DND-41 (cell line): Measurements from ENCODE around the gene ST3GAL6.

Experiments used
- ATAC-seq: fragments of 200-7000 bp; cut with Tn5 transposase; 3 replicates; pipeline ENCODE4 v1.9.1; 2021; ENCODE audit warnings: low read depth; ENCODE audit not compliant: insufficient read depth
- DNase-seq: peaks from one replicate; pipeline ENCODE4 v3.0.0-alpha.2; 2020
- H2AFZ ChIP-seq: 2 replicates; pipeline ENCODE4 v1.6.0; 2012; ENCODE audit warnings: low read depth, low read length
- H3K27ac ChIP-seq: 2 replicates; pipeline ENCODE4 v1.5.1; 2012; ENCODE audit warnings: low read length, inconsistent platforms
- H3K27me3 ChIP-seq: fragments of 200-600 bp; sonication (generic); 2 replicates; pipeline ENCODE4 v1.6.0; 2012; ENCODE audit warnings: low read length, mild to moderate bottlenecking, inconsistent platforms; ENCODE audit not compliant: insufficient read depth, poor library complexity
- H3K36me3 ChIP-seq: 2 replicates; pipeline ENCODE4 v1.5.1; 2012; ENCODE audit warnings: low read length, inconsistent platforms; ENCODE audit not compliant: insufficient read depth
- H3K4me1 ChIP-seq: 2 replicates; pipeline ENCODE4 v1.5.1; 2012; ENCODE audit warnings: mild to moderate bottlenecking, low read length; ENCODE audit not compliant: insufficient read depth
- H3K4me2 ChIP-seq: 2 replicates; pipeline ENCODE4 v1.6.0; 2012; ENCODE audit warnings: mild to moderate bottlenecking, moderate library complexity, low read length, inconsistent platforms; ENCODE audit not compliant: insufficient read depth
- H3K4me3 ChIP-seq, 2 experiments: fragments of 200-600 bp in 1 of 2; shearing (Covaris generic) in 1 of 2; 2 replicates each; pipeline ENCODE4 v1.5.1; 2012 to 2016; ENCODE audit warnings: inconsistent platforms in 2 of 2, low read length in 2 of 2, mild to moderate bottlenecking in 2 of 2, low read depth in 1 of 2, moderate library complexity in 1 of 2
- H3K79me2 ChIP-seq: 2 replicates; pipeline ENCODE4 v1.6.0; 2012; ENCODE audit warnings: low read length, inconsistent platforms; ENCODE audit not compliant: insufficient read depth
- H3K9ac ChIP-seq: 2 replicates; pipeline ENCODE4 v1.6.0; 2012; ENCODE audit warnings: low read depth, mild to moderate bottlenecking, inconsistent platforms, low read length, moderate library complexity
- H3K9me3 ChIP-seq: 2 replicates; pipeline ENCODE4 v1.5.1; 2012; ENCODE audit warnings: low read length, moderate library complexity, mild to moderate bottlenecking, inconsistent platforms; ENCODE audit not compliant: insufficient read depth, severe bottlenecking
- H4K20me1 ChIP-seq: 2 replicates; pipeline ENCODE4 v1.6.0; 2012; ENCODE audit warnings: low read length; ENCODE audit not compliant: insufficient read depth
- EZH2 ChIP-seq: IDR thresholded peaks from 3 replicates; pipeline ENCODE4 v1.6.1; 2012; ENCODE audit warnings: borderline replicate concordance, low read depth, mild to moderate bottlenecking, moderate library complexity, low read length, inconsistent platforms; ENCODE audit not compliant: severe bottlenecking
- TF ChIP-seq, protein P1 (sequence below): IDR thresholded peaks from 2 replicates; pipeline ENCODE4 v1.5.1; 2012; ENCODE audit warnings: borderline replicate concordance, low read length, moderate library complexity, mild to moderate bottlenecking; ENCODE audit not compliant: poor library complexity, severe bottlenecking; ENCODE audit errors: extremely low read depth

The ST3GAL6 gene

DNA sequence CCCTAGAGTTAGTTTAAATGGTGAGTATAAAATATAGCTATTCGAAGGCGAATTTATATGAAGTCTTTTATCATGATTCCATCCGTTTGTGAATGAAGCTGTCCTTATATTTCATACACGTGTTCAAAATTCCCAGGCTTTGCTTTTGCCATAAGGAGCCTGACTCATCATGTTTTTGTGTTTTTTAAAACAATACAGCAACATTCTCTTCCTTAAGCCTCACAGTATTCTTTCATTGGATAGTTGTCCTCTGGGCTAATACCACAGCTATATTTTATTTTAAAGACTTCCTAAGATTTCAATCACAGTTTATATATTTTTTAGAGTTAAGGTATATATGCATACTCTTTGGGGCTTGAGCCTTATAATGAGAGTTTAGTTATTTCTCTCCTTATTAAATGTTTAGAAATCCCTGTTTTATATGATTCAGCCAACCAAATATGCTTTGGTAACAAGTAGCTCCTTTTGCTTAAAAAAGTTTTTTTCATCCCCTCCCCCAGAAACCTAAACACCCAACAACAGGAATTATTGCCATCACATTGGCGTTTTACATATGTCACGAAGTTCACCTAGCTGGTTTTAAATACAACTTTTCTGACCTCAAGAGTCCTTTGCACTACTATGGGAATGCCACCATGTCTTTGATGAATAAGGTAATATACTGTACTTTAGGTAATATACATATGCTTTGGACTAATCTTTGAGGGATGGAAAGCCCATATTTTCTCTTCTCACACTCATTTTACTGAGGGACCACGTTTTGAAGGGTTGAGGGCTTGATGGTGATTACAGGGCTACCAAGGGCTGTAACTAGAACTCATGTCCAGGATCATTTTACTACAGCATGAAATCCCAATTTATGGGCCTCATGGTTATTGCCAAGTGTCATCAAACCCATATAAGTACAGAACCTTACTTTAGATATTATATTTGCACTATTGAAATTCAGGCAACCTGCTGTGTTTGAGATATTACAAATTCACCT is 28.5 kb downstream of the ST3GAL6 start:
- H3K4me1 ChIP-seq = no peaks in the 10 kb centered on the region
- no peak overlapping the region for H2AFZ ChIP-seq
- H3K4me2 ChIP-seq = no peak overlapping the region
- H3K36me3 ChIP-seq = peaks cover 12% of the 10 kb centered on the region
- H4K20me1 ChIP-seq = no peaks in the 10 kb centered on the region
- no peak overlapping the region for H3K9ac ChIP-seq
- no peaks in the 10 kb centered on the region for H3K27me3 ChIP-seq
- ATAC-seq = no peak
- TF ChIP-seq, protein P1, sequence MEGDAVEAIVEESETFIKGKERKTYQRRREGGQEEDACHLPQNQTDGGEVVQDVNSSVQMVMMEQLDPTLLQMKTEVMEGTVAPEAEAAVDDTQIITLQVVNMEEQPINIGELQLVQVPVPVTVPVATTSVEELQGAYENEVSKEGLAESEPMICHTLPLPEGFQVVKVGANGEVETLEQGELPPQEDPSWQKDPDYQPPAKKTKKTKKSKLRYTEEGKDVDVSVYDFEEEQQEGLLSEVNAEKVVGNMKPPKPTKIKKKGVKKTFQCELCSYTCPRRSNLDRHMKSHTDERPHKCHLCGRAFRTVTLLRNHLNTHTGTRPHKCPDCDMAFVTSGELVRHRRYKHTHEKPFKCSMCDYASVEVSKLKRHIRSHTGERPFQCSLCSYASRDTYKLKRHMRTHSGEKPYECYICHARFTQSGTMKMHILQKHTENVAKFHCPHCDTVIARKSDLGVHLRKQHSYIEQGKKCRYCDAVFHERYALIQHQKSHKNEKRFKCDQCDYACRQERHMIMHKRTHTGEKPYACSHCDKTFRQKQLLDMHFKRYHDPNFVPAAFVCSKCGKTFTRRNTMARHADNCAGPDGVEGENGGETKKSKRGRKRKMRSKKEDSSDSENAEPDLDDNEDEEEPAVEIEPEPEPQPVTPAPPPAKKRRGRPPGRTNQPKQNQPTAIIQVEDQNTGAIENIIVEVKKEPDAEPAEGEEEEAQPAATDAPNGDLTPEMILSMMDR = no peak
- no peak for TF ChIP-seq EZH2
- no peak overlapping the region for H3K27ac ChIP-seq
- H3K79me2 ChIP-seq = no peaks in the 10 kb centered on the region
- H3K4me3 ChIP-seq = no peak overlapping the region
- H3K9me3 ChIP-seq = no peaks in the 10 kb centered on the region
- DNase-seq = no peak

DNA sequence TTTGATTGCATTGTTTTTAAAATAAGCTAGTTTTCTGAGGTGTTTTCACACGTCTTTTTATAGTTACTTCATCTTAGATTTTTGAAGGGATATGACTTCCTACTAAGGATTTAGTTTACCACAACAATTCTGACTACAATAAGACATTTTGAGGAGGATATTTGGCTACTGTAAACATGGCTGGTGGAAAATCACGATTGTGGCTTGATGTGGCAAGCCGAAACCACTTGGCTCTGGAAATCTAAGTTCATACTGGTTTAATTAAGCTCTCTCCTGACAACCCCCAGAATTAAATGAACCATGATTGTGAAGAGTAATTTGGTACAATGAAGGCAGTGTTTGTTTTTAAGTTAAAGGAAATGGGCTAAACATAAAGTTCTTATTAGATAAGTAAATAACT is 30.8 kb downstream of the ST3GAL6 start:
- no peak overlapping the region for H3K9ac ChIP-seq
- peaks cover 2% of the 10 kb centered on the region; the same call in 1 of the 2 replicates for H3K4me1 ChIP-seq

GRCh38 chr3:98796334-98796733 is 33.2 kb downstream of the ST3GAL6 start:
- no peak for ATAC-seq
- Histone ChIP-seq H3K9me3 (no peaks in the 10 kb centered on the region), H3K4me1 (peaks cover 8% of the 10 kb centered on the region; the same call in 1 of the 2 replicates), H3K36me3 (peaks cover 20% of the 10 kb centered on the region), H3K27ac (no peak overlapping the region), H3K9ac (no peak overlapping the region), H3K4me2 (no peak overlapping the region), H3K4me3 (no peak overlapping the region), H3K79me2 (no peaks in the 10 kb centered on the region), H2AFZ (no peak overlapping the region), H4K20me1 (no peaks in the 10 kb centered on the region), H3K27me3 (no peaks in the 10 kb centered on the region)
- TF ChIP-seq, protein P1 = no peak
- TF ChIP-seq EZH2 = no peak
- no peak for DNase-seq

More for the DNA sequence above, 30.8 kb downstream of the ST3GAL6 start:
- H2AFZ ChIP-seq = no peak overlapping the region
- H3K36me3 ChIP-seq = peaks cover 12% of the 10 kb centered on the region
- ATAC-seq (no peak), DNase-seq (no peak)
- no peak overlapping the region for H3K27ac ChIP-seq
- no peaks in the 10 kb centered on the region for H3K79me2 ChIP-seq
- H3K27me3 ChIP-seq = no peaks in the 10 kb centered on the region
- no peaks in the 10 kb centered on the region for H4K20me1 ChIP-seq
- H3K4me3 ChIP-seq = no peak overlapping the region
- no peak overlapping the region for H3K4me2 ChIP-seq
- no peaks in the 10 kb centered on the region for H3K9me3 ChIP-seq
- TF ChIP-seq EZH2 = no peak
- TF ChIP-seq, protein P1 = no peak
